ENCODE data around the gene MPZL3.
"Not testable (repeated sequence)": the region's sequence is repeated elsewhere in the genome, so short reads cannot be mapped to it uniquely, and the experiment has no call there.

Gene MPZL3

DNA sequence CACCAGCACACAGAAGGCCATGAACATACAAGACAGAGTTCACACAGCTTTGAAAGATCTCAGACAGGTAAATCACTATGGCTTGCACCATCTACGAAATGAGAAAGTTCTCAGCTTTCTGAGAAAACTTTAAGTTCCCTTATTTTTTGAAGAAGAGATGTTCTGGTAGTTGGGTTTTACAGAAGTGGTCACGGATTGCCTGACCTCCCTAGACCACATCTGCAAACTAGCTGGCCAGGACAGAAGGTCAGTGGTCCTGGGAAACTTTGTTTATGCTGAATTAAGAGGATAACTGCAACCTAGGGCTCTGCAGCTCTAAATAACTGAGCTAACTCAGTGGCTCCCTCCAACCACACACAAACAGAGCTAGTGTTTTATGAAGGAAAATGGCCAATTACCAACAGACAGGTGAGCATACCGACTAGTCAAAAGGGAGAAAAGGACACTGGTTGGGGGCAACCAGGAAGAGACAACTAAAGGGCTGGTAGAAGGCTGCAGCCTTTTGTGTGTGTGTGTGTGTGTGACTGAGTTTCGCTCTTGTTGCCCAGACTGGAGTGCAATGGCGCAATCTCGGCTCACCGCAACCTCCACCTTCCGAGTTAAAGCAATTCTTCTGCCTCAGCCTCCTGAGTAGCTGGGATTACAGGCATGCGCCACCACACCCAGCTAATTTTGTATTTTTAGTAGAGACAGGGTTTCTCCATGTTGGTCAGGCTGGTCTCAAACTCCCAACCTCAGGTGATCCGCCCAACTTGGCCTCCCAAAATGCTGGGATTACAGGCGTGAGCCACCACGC is 67.2 kb downstream of the MPZL3 start:
- no peak for DNase-seq (ENCODE audit: low spot score)

DNA sequence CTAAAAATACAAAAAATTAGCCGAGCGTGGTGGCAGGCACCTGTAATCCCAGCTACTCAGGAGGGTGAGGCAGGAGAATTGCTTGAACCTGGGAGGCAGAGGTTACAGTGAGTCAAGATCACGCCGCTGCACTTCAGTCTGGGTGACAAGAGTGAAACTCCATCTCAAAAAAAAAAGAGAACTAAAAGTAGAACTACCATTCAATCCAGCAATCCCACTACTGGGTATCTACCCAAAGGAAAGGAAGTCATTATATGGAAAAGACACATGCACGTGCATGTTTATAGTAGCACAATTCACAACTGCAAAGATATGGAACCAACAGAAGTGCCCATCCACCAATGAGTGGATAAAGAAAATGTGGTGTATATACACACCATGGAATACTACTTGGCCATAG is 68.5 kb downstream of the MPZL3 start:
- not testable (repeated sequence) for DNase-seq (ENCODE audit: low spot score)

DNA sequence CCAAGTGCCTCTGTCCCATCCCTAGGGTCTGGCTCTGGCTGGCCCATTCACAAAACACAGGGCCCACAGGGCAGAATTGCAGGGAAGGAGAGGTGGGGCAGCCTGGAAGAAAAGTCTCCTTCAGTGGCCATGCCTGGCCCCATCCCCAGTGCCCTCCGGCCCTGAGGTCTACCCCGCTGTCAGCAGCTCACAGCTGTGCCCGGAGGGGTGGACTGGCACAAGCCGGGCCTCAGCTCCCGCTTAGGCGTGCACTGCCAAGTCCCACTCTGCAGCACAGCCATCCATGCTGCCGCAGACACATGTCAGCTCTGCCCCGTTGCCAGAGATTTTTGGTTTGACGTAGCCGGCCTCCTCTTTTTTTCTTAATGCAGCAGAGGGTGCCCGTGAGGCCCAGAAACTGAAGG is 71.9 kb downstream of the MPZL3 start:
- peak; percentile 32 for DNase-seq (ENCODE audit: low spot score)

DNA sequence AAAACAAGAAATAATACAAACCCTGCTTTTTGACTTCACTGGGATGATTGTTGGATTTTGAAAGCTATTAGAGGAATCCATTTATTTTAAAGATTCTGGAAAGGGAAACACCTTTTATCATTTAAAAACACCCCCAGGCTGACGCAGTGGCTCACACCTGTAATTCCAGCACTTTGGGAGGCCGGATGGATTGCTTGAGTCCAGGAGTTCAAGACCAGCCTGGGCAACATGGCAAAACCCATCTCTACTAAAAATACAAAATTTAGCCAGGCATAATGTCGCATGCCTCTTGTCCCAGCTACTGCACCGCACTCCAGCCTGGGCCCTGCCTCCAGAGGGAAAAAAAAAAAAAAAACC is 75.4 kb downstream of the MPZL3 start:
- no peak for DNase-seq (ENCODE audit: low spot score)

Data from RKO (cell line).